ENCODE measurements around the gene AIG1.

DNA sequence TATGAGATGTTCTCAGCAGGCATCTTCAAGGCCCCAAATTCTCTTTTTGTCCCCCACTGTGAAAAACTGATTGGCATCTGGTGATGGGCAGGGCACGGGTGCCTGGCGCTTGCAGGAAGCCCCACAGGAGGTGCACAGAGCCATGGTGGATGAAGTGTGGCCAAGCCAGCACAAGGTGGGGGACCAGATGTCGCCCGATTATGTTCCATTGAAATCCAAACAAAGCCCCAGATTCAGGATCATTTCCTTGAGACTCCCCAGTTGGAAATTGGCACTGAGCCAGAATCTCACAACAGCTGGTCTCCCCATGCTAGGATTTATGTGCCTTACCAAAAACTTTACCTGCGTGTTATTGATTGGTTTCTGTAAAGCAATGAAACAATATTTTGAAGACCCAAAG is 203.7 kb downstream of the AIG1 start:
- TF ChIP-seq, protein P1, sequence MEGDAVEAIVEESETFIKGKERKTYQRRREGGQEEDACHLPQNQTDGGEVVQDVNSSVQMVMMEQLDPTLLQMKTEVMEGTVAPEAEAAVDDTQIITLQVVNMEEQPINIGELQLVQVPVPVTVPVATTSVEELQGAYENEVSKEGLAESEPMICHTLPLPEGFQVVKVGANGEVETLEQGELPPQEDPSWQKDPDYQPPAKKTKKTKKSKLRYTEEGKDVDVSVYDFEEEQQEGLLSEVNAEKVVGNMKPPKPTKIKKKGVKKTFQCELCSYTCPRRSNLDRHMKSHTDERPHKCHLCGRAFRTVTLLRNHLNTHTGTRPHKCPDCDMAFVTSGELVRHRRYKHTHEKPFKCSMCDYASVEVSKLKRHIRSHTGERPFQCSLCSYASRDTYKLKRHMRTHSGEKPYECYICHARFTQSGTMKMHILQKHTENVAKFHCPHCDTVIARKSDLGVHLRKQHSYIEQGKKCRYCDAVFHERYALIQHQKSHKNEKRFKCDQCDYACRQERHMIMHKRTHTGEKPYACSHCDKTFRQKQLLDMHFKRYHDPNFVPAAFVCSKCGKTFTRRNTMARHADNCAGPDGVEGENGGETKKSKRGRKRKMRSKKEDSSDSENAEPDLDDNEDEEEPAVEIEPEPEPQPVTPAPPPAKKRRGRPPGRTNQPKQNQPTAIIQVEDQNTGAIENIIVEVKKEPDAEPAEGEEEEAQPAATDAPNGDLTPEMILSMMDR (IDR thresholded peaks at IDR 0.05; ENCODE audit: insufficient read depth, low read depth, low read length) = no peak
- no peak for TF ChIP-seq EZH2 (IDR thresholded peaks at IDR 0.05; ENCODE audit: insufficient read depth, low read length)
